Gastrocnemius medialis (tissue), 4 donors: ENCODE data around the gene DPH2.

Experiments
- CTCF ChIP-seq, 5 experiments: fragments of 450-650 bp in 3 of 5; fragments of 200-600 bp in 2 of 5; sonication (generic) in 2 of 5; IDR thresholded peaks in 4 of 5; conservative IDR thresholded peaks in 1 of 5; 1 replicate in 4 of 5; 2 replicates in 1 of 5; pipeline ENCODE4 v1.5.1; 2016 to 2019; ENCODE audit warnings: antibody characterized with exemption in 5 of 5, mild to moderate bottlenecking in 3 of 5, moderate library complexity in 3 of 5
- POLR2A ChIP-seq, 2 donors: fragments of 450-650 bp; IDR thresholded peaks; one replicate each; pipeline ENCODE4 v1.6.1; 2017; ENCODE audit warnings: antibody characterized with exemption in 2 of 2, mild to moderate bottlenecking in 2 of 2, moderate library complexity in 2 of 2

GRCh38 chr1:43942411-43942810 is 27.4 kb upstream of the DPH2 start:
- TF ChIP-seq POLR2A (IDR thresholded peaks at IDR 0.05) = no peak
- TF ChIP-seq CTCF (IDR thresholded peaks at IDR 0.05 in 4 of 5, conservative IDR thresholded peaks at IDR 0.05 in 1 of 5) = no peak
